ENCODE results near the gene GDPD4. TPM values are rescaled to one million over a fixed set of nuclear protein-coding genes. Genes with fewer than 3 reads are reported as not detected.

GDPD4 gene
- total RNA-seq, 1 donor from 2014 or later, result not detected

DNA sequence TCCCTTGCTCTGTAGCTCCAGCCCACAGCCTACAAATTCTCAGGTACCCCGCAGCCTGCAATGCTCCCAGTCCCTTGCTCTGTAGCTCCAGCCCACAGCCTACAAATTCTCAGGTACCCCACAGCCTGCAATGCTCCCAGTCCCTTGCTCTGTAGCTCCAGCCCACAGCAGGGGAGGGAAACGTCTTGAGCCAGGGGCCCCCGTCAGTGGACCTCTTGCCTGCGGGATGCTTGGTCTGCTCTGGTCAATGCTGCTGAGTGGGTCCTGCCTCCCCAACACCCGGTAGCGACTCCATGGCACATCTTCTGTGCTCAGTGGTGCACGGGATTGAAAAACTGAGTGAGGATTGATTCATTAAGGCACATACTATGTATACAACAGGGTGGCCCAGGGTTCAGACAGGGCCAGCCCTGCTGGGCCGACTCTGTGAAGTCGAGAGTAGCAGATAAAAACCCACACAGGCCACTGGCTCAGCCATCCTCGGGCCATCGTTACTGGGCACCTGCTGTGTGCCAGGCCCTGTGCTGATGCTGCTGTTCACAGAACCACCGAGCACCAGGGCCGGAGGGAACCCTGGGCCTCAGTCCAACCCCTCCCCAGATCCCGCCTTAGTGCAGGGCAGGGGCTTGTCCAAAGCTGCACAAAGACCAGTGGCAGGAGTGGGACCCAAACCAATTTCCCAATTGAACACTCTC lies 103.7 kb downstream of the GDPD4 start:
- H3K27ac Mint-ChIP-seq (ENCODE audit: unreplicated experiment), result no peak overlapping the region
- H3K36me3 Mint-ChIP-seq (ENCODE audit: low read depth), result no peaks in the 10 kb centered on the region
- no peak overlapping the region for H3K4me3 Mint-ChIP-seq (ENCODE audit: unreplicated experiment)
- no peaks in the 10 kb centered on the region for H3K9me3 Mint-ChIP-seq (ENCODE audit: low read depth)
- no peaks in the 10 kb centered on the region for H3K27me3 Mint-ChIP-seq (ENCODE audit: low read depth)
- no peak for TF ChIP-seq CTCF (IDR thresholded peaks at IDR 0.05)
- DNase-seq (ENCODE audit: low spot score), result peak; percentile 87
- no peaks in the 10 kb centered on the region for H3K4me1 Mint-ChIP-seq (ENCODE audit: low read depth)

GRCh38 chr11:77196961-77197360 lies 104.5 kb downstream of the GDPD4 start:
- H3K27me3 Mint-ChIP-seq (ENCODE audit: low read depth), result no peaks in the 10 kb centered on the region
- DNase-seq (ENCODE audit: low spot score), result peak; percentile 65
- H3K4me1 Mint-ChIP-seq (ENCODE audit: low read depth), result peaks cover 1% of the 10 kb centered on the region
- no peaks in the 10 kb centered on the region for H3K9me3 Mint-ChIP-seq (ENCODE audit: low read depth)
- TF ChIP-seq CTCF (IDR thresholded peaks at IDR 0.05), result no peak
- H3K27ac Mint-ChIP-seq (ENCODE audit: unreplicated experiment), result no peak overlapping the region
- no peaks in the 10 kb centered on the region for H3K36me3 Mint-ChIP-seq (ENCODE audit: low read depth)
- no peak overlapping the region for H3K4me3 Mint-ChIP-seq (ENCODE audit: unreplicated experiment)

DNA sequence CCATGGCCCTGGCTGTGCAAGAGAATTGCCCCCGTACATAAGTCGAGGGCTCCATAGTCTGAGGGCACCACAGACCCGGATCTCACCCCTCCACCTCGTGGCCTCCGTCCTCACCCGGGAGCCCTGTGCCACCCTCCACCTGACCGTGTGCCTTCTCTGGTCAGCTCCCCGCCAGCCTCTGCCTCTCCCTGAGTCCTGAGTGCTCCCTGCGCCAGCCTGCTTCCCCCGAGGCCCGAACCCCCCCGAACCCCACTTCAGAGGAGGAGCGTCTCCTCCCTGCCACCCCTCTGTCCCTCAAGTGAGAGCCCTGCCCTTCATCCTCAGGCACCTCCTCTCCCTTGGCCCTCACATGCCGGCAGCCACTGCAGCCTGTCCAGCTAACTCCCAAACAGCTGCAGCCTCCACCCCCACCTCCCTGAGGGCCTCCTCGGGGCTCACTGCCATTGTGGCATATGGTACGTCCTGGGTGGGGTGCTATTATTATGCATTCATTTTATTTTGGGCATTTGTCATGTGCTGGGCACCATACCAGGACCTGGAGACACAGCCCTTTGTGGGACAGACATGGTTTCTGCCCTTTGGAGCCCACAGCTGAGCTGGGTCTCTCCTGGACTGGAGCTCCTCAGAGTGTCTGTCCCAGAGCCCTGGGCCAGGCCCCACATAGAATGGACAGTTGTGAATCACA lies 106.3 kb downstream of the GDPD4 start:
- peaks cover 3% of the 10 kb centered on the region for H3K4me1 Mint-ChIP-seq (ENCODE audit: low read depth)
- H3K27me3 Mint-ChIP-seq (ENCODE audit: low read depth), result no peaks in the 10 kb centered on the region
- H3K27ac Mint-ChIP-seq (ENCODE audit: unreplicated experiment), result no peak overlapping the region
- TF ChIP-seq CTCF (IDR thresholded peaks at IDR 0.05), result no peak
- no peak overlapping the region for H3K4me3 Mint-ChIP-seq (ENCODE audit: unreplicated experiment)
- H3K9me3 Mint-ChIP-seq (ENCODE audit: low read depth), result no peaks in the 10 kb centered on the region
- no peaks in the 10 kb centered on the region for H3K36me3 Mint-ChIP-seq (ENCODE audit: low read depth)
- DNase-seq (ENCODE audit: low spot score), result peak; percentile 77

GRCh38 chr11:77193911-77194830 lies 107.3 kb downstream of the GDPD4 start:
- no peaks in the 10 kb centered on the region for H3K27me3 Mint-ChIP-seq (ENCODE audit: low read depth)
- no peak overlapping the region for H3K4me3 Mint-ChIP-seq (ENCODE audit: unreplicated experiment)
- no peaks in the 10 kb centered on the region for H3K9me3 Mint-ChIP-seq (ENCODE audit: low read depth)
- no peak overlapping the region for H3K27ac Mint-ChIP-seq (ENCODE audit: unreplicated experiment)
- peaks cover 3% of the 10 kb centered on the region for H3K4me1 Mint-ChIP-seq (ENCODE audit: low read depth)
- H3K36me3 Mint-ChIP-seq (ENCODE audit: low read depth), result no peaks in the 10 kb centered on the region
- no peak for TF ChIP-seq CTCF (IDR thresholded peaks at IDR 0.05)
- peak; percentile 63 for DNase-seq (ENCODE audit: low spot score)

DNA sequence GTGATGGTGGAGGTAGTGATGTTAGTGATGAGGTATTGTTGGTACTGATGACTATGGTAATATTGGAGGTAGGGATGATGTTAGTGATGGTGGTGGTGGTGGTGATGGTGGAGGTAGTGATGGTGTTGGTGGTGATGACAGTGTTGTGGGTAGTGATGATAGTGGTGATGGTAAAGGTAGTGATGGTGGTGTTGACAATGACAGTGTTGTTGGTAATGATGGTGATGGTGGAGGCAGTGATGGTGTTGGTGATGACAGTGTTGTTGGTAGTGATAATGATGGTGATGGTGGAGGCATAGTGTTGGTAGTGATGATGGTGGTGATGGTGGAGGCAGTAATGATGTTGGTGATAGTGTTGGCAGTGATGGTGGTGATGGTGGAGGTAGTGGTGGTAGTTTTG lies 108.3 kb downstream of the GDPD4 start:
- no peak overlapping the region for H3K4me3 Mint-ChIP-seq (ENCODE audit: unreplicated experiment)
- H3K27me3 Mint-ChIP-seq (ENCODE audit: low read depth), result no peaks in the 10 kb centered on the region
- TF ChIP-seq CTCF (IDR thresholded peaks at IDR 0.05), result no peak
- H3K9me3 Mint-ChIP-seq (ENCODE audit: low read depth), result no peaks in the 10 kb centered on the region
- no peak overlapping the region for H3K27ac Mint-ChIP-seq (ENCODE audit: unreplicated experiment)
- no peaks in the 10 kb centered on the region for H3K36me3 Mint-ChIP-seq (ENCODE audit: low read depth)
- H3K4me1 Mint-ChIP-seq (ENCODE audit: low read depth), result peaks cover 3% of the 10 kb centered on the region
- no peak for DNase-seq (ENCODE audit: low spot score)
